Stimulated activated CD4-positive, alpha-beta T cell treated with anti-CD3 and anti-CD28 coated beads, TNF-alpha, amount 100 ng/mL, for 48 hours (primary cell): Measurements from ENCODE around the gene ZNF598.
A peak's percentile ranks its signal among the peaks of the same experiment; 100 is the strongest.
"Not testable (repeated sequence)": the region's sequence is repeated elsewhere in the genome, so short reads cannot be mapped to it uniquely, and the experiment has no call there.

Source experiments
- DNase-seq, 3 donors: peaks; one replicate each; pipeline ENCODE4 v3.0.0-alpha.2; 2020; ENCODE audit warnings: low read depth in 3 of 3

Gene ZNF598

DNA sequence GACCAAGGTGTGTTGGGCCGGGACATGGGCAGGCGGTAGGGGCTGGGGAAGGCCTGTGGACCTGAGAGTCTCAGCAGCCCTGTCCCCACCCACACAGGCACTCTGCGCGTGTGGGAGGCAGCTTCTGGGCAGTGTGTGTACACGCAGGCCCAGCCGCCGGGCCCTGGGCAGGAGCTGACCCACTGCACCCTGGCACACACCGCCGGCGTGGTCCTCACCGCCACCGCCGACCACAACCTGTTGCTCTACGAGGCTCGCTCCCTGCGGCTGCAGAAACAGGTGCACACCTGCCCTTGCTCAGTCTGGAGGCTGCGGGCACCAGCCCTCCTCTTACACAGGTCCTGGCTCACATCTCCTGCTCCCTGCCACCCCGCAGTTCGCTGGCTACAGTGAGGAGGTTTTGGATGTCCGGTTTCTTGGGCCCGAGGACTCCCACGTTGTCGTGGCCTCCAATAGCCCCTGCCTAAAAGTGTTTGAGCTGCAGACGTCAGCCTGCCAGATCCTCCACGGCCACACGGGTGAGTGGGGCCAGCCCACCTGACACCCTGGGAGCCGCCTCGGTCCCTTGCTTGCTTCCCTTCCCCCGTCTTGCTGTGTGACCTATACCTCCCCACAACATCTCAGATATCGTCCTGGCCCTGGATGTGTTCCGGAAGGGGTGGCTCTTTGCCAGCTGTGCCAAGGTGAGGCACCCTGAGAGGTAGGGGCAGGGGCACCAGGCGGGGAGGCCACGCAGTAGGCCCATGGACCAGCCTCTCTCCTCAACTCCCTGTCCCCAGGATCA, 34.0 kb downstream of the ZNF598 start:
- no peak for DNase-seq

DNA sequence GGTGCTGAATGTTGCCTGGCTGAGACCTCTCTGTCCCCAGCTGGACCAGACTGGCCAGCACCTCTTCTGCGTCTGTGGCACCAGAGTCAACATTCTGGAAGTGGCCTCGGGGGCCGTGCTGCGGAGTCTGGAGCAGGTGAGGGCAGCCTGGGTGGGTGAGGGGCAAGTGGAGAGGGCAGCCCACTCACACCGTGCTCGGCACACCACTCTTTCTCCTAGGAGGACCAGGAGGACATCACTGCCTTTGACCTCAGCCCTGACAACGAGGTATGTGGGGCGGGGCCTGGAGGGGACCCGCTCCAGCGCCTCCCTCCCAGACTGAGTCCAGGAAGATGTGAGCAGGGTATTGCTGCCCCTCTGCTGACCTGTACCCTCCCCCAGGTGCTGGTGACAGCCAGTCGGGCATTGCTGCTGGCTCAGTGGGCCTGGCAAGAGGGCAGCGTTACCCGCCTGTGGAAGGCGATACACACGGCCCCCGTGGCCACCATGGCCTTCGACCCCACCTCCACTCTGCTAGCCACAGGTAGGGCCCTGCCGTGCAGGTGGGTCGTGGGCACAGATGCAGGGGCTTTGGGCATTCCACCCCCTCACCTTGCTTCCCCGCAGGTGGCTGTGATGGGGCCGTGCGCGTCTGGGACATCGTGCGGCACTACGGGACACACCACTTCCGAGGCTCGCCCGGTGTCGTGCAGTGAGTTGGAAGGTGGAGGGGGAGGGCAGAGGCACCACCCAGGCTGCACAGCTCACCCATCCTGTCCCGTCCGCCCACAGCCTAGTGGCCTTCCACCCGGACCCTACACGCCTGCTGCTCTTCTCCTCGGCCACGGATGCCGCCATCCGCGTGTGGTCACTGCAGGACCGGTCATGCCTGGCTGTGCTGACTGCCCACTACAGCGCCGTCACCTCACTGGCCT, 35.2 kb downstream of the ZNF598 start:
- DNase-seq = no peak

DNA sequence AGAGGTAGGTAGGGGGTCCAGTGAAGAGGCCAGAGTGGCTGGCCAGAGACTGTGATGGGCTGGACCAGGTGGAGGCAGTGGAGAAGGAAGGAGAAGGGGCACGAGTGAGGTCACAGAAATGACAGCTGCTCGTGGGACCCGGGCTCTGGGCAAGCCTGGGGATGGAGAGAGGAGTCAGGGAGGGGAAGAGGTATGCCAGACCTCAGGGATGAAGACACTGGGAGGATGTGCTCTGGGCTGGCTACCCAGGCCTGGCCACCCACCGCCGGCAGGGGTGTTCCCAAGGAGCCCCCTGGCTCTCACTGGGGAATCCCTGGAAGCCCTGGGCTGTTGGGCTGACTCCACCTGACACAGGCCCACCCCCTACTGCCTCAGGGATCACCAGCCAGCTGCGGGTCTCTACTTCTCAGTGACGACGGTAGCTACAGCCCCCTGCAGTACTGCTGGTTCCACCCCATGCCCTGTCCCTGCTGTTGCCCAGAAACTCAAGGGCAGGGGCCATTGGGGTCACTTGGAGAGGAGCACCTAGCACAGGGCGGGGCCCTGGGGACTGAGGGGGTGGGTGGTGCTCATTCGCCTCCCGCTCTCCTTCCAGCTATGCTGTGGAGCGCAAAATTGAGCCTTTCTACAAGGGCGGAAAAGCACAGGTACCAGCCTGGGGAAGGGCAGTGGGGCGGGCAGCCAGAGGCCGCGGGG, 36.0 kb downstream of the ZNF598 start:
- DNase-seq = no peak

DNA sequence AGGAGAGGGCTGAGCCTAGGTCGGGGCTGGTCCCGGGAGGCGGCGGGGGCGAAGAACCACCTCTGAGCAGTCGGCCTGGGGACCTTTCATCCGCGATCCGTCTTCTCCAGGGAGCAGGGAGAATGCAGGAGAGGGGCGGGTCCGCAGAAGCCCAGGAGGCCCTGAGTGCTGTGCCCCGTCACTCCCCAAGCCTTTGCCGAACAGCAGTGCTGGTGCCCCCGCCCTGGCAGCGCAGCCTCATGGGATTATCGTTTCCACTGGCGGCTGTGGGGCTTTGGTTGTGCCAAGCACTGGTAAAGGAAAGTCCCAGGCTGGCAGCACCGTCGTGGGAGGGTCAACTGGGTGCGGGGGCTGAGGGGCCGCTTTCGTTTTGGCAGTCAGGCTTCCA, 37.1 kb downstream of the ZNF598 start:
- DNase-seq = no peak

DNA sequence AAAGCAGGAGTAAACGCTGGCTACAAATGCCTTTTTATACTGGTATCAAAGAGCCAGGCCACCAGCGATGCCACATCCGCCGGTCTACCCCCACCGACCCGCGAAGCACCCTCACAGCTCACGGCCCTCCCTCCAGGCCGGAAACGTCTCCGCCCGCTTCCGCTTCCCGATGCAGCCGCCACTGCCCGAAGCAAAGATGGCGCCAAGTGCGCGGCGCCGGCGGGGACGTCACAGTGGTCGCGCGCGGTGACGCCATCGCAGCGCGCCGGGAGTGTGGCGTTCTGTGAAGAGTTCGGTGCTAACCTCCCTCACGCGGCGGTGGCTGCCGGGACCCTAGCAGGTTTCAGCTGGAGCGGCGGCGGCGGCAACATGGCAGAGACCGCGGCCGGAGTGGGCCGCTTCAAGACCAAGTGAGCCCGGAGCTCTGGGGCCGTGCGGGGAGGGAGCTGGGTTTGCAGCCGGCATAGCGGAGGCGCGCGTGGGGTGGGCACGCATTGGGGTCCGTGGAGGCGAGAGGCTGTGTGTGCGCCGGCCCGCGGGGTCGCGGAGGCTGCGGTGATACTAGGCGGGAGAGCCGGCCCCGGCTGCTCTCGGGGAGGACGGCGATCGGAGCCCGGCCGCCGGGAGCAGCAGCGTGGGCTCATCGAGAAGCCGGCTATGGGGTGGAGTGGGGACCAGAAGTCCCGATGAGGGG, 37.7 kb downstream of the ZNF598 start, which contains the start of gene TBL3:
Gene TBL3, plus strand, starts transcription at position 258 of the 694 bp plus-strand sequence. Its CDS starts 112 bp downstream, at position 370.
- peak; percentile 91 to 93 (median 92) for DNase-seq

DNA sequence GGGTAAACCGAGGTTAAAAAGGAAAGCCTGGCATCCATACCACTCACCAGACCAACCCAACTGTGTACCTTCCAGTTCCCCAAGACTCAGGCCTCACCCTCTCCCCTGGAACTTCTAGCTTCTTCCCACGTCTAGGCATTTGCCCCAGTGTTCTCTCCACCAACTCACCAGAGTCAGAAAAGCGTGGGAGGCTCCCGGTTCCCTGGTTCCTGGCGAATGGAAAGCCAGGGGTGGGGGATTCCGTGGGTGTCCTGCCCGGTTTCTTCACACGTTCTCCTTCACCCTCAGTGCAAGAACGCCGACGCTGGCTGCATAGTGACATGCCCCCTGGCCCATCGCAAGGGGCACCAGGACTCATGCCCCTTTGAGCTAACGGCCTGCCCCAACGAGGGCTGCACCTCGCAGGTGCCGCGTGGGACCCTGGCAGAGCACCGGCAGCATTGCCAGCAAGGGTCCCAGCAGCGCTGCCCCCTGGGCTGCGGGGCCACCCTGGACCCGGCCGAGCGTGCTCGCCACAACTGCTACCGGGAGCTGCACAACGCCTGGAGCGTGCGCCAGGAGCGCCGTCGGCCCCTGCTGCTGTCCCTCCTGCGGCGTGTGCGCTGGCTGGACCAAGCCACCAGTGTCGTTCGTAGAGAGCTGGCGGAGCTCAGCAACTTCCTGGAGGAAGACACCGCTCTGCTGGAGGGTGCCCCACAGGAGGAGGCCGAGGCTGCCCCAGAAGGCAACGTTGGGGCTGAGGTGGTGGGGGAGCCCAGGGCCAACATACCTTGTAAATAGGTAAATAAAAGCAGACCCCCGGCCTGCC, 41.3 kb downstream of the ZNF598 start:
- no peak for DNase-seq

DNA sequence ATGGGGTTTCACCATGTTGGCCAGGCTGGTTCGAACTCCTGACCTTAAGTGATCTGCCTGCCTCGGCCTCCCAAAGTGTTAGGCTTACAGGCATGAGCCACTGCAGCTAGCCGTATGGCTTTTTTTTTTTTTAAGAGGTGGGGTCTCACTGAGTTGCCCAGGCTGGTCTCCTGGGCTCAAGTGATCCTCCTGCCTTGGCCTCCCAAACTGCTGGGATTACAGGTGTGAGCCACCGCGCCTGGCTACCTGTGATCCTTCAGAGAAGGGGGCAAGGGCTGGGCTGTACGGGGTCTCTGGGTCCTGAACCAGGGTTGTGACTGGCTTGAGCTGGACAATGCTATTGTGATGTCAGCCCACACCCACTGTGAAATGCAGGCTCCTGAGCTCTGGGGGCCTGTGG, 43.2 kb downstream of the ZNF598 start, which contains the start of gene RNF151:
Gene RNF151, plus strand, starts transcription at position 397 of the 400 bp plus-strand sequence. CDS start 26 bp downstream, outside the sequence.
- no peak for DNase-seq

DNA sequence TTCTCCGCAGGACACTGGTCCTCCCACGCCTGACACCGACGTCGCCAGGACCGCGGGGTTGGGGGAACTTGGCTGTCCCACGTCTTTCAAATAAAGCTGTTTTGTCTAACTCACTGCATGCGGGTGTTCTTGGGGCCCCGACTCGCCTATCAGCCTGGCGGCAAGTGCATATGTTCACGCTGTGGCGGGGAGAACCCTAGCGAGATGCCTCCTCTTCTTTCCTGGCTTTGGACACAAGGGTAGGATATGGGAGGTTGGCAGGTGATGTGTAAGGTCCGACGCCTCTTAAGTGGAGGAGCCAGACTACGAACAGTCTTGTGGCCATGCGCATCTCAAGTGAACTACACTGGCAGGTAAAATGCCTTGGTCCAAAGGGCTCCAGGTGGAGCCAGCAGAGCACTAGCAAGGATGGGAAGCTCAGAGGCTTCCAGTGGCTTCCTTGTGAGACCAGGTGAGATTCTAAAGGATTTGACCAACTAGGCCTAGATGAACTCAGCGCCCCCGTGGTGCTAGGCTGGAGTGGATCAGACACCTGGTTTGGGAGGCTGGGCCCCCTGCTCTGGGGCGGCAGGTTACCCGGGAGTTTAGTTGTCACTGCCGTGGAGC, 44.1 kb downstream of the ZNF598 start:
- no peak for DNase-seq

DNA sequence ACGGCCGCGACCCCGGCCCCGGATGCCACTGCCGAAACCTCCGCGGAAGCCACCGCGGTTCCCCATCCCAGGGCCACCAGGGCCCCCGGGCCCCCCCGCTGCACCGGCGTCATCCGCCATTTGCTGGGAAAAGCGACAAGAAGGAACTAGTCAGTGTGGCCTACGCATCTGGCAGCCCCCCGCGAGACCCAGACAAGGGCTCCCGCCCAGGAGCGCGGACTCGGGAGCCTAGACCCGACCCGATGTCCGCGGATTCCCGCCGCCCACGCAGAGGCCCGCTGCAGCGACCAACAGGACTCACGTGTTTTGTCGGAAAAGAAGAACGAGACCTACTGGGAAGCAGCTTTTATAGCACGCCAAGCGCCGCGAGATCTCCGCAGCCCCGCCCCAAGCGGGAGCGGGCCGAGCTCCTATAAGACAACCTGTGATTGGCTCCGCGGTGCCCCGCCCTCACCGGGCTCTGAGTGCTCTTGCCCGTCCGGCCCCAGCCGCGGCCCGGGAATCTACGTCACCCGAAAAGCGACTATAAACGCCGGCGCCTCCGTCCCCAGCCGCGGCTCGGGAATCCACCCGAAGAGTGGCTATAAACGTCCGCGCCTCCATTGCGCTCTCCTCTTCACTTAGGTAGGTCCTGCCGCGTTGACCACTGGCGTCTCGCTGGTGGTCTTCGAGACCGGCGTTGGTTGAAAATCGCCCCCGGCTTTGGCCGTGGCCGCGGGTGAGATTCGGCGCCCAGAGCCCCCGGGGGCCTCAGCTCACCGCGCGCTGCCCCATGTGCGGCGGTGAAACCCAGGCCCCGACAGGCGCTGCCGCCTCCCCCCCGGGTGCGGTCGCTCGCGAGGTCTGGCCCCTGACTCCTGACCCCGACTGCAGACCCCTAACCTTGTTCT, 44.9 kb downstream of the ZNF598 start, which contains the start of gene RPS2:
Gene RPS2, minus strand, starts transcription at position 321 of the 890 bp plus-strand sequence. Its CDS starts 201 bp downstream, at position 120.
- DNase-seq = peak; percentile 95 to 98 (median 95)

DNA sequence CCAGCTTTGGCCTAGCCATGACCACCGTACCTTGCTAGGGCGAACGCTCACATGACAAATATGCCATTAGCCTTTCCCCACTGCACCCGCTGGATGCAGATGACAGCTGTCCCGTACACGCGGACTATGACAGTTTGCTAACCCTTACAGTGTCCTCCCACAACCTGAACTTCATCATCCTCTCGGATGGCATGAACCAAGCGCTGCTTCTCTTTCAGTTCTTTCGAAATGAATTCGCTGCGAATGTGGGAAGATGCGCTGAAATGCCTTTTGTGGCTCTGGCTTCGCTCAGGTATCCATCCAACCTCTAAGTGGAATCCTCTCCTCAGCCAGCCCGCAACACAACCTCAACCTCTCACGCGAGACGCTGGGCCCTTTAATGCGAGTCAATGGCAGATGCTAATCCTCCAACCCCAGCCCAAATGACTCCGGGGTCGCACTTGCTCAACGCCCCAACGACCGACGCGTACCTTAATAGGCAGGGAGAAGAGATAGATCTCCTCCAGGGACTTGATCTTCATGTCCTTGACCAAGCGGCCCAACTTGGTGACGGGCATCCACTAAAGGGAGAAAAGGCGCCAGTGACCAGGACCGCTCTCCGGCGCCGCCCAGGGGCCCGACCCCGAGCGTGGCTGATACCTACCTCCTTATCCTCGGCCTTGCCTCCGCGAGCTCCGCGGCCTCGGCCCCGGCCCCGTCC, 45.7 kb downstream of the ZNF598 start:
- DNase-seq = no peak

DNA sequence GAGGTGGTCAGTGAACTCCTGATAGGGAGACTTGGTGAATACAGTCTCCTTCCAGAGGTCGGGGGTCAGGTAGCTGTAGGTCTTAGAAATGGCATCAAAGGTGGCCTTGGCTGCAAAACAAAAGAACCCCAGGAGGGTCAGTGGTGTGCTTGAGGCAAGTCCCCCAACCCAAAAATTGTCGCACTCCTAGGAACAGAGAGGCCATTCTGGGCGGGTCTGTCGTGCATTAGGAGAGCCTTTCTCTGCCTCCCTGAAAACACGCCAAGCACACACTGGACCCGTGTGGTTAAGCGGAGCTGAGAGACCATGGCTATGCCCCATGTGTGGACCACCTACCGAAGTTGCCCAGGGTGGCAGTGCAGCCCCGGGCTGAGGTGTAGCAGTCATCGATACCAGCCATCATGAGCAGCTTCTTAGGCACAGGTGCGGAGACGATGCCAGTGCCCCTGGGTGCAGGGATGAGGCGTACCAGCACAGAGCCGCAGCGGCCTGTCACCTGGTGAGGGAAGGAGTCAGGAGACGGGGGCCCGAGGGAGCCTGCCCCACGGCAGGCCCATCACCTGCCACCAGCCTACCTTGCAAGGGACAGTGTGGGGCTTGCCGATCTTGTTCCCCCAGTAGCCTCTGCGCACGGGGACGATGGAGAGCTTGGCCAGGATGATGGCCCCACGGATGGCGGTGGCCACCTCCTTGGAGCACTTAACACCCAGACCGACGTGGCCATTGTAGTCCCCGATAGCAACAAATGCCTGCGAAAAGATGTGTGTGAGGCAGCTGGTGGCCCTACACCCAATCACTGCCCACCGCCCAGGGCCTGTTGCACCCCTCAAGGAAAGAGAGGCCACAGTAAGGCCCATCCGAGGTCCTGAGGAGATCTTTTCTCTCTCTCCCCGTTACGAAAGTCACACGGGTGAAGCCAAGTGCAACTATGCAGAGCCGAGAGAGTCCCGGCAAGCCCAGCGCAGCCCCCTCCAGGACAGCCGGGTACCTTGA, 47.2 kb downstream of the ZNF598 start:
- DNase-seq = not testable (repeated sequence)

DNA sequence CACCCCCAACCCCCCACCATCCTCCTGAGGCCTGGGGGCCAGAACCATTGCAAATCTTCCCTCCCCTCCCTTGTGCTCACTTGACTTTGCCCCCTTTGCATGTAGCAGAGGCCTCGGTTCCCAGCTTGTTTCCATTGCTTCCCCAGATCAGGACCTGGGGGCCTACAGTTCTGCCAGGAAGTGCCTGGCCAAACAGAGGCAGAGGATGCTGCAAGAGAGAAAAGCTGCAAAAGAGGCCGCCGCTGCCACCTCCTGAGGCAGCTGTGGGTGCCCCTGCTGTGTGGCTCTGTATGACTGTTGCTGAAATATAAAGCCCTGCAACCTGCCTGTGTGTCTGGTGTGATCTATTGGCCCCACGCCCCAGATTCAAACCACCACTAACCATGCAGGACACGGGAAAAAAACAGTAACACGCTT, 48.0 kb downstream of the ZNF598 start:
- DNase-seq = no peak

DNA sequence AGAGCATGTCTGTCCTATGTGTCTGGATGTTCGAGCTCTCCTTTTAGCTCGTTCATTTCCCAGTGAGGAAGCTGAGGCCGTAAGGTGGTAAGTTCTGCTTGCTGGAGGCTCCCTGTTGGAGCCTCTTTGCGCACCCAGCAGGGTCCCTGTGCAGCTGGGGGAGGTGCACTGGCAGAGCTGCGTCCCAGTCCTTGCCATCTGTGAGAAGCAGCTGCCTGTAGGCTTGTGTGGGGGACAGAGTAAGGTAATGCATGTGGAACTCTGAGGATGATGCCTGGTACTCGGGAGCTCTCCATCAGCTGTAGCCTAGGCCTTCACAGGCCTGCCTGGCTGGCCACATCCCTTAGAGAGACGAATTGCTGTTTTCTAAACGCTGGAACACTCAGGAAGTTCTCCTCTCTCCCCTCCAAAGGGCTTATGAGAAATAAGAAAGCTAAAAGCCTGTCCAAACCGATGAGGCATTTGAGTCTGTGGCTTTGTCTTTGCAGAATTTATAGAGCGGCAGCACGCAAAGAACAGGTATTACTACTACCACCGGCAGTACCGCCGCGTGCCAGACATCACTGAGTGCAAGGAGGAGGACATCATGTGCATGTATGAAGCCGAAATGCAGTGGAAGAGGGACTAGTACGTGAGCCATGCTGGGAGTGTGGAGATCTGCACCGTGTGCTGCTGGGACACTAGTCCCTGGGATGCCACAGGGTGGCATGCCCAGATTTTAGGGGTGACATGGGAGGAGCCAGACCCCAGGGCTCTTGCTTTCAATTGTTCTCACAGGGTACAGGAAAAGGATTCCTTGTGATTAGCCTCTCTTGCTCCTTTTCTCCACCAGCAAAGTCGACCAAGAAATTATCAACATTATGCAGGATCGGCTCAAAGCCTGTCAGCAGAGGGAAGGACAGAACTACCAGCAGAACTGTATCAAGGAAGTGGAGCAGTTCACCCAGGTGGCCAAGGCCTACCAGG, 48.7 kb downstream of the ZNF598 start:
- DNase-seq = no peak

DNA sequence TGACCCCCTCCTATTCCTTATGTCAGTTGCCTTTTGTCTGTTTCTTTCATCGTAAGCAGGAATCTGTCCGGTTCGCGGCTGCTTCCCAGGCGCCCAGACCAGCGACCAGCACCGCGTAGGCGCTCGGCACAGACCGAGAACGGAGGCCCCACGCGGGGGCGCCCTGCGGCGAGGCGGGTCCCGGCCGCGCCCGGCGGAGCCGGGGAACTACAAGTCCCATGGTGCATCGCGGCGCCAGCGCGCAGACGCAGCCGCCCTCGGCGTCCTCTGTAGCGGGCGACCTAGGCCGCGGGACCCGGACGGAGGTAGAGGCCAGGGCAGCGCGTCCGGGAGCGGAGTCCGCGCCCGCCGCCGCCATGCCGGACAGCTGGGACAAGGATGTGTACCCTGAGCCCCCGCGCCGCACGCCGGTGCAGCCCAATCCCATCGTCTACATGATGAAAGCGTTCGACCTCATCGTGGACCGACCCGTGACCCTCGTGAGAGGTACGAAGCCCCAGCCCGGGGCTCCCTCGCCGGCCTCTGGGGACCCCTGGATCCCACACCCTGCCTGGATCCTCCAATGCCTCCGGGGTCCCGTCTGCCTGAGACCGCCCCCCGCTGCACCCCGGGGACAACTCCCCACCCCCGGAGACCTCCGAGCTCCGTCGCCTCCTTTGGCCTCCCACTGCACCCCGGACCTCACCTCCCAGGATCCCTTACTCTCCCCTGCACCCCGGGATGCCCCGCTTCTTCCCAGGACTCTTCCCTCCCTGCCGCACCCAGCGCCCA, 50.2 kb downstream of the ZNF598 start, which contains the start of gene NDUFB10:
Gene NDUFB10, plus strand, starts transcription at position 270 of the 771 bp plus-strand sequence. Its CDS starts 87 bp downstream, at position 357.
- peak; percentile 82 to 91 (median 83) for DNase-seq
